H9 (cell line): Measurements from ENCODE around the gene ABR. TPM values are rescaled to one million over a fixed set of nuclear protein-coding genes. Genes with fewer than 3 reads are reported as not detected.

Source experiments
- DNase-seq: peaks from one replicate; pipeline ENCODE4 v3.0.0-alpha.2; 2017
- H2AFZ ChIP-seq: one replicate; pipeline ENCODE4 v1.6.1; 2013; ENCODE audit warnings: mild to moderate bottlenecking, low read length, control low read depth, moderate library complexity
- H2AK5ac ChIP-seq: 2 replicates; pipeline ENCODE4 v1.6.1; 2013; ENCODE audit warnings: low read length, control low read depth, mixed read lengths; ENCODE audit not compliant: insufficient read length
- H2BK120ac ChIP-seq: one replicate; pipeline ENCODE4 v1.6.1; 2013; ENCODE audit warnings: low read depth, mild to moderate bottlenecking, low read length, control low read depth, inconsistent platforms; ENCODE audit not compliant: poor library complexity, severe bottlenecking
- H2BK12ac ChIP-seq: 2 replicates; pipeline ENCODE4 v1.6.1; 2013; ENCODE audit warnings: low read length, control low read depth, mixed read lengths, low read depth; ENCODE audit not compliant: insufficient read length
- H2BK15ac ChIP-seq: 2 replicates; pipeline ENCODE4 v1.6.1; 2013; ENCODE audit warnings: low read depth, low read length, control low read depth
- H2BK20ac ChIP-seq: one replicate; pipeline ENCODE4 v1.6.1; 2013; ENCODE audit warnings: low read depth, mild to moderate bottlenecking, low read length, control low read depth, inconsistent platforms; ENCODE audit not compliant: poor library complexity, severe bottlenecking
- H2BK5ac ChIP-seq: 2 replicates; pipeline ENCODE4 v1.6.1; 2013; ENCODE audit warnings: low read length, control low read depth, mixed read lengths; ENCODE audit not compliant: insufficient read length
- H3K14ac ChIP-seq: 2 replicates; pipeline ENCODE4 v1.6.1; 2013; ENCODE audit warnings: low read length, control low read depth; ENCODE audit not compliant: insufficient read depth
- H3K18ac ChIP-seq: 2 replicates; pipeline ENCODE4 v1.6.1; 2013; ENCODE audit warnings: low read depth, mild to moderate bottlenecking, mixed read lengths, low read length, control low read depth; ENCODE audit not compliant: insufficient read length
- H3K23ac ChIP-seq: 2 replicates; pipeline ENCODE4 v1.6.1; 2013; ENCODE audit warnings: low read length, control low read depth, mixed read lengths, low read depth; ENCODE audit not compliant: insufficient read length
- H3K23me2 ChIP-seq: 2 replicates; pipeline ENCODE4 v1.6.1; 2013; ENCODE audit warnings: low read depth, mild to moderate bottlenecking, mixed read lengths, low read length, control low read depth; ENCODE audit not compliant: insufficient read length, poor library complexity, severe bottlenecking
- H3K27ac ChIP-seq: 2 replicates; pipeline ENCODE4 v1.5.1; 2013; ENCODE audit warnings: low read length, control low read depth, mixed read lengths, low read depth; ENCODE audit not compliant: insufficient read length
- H3K27me3 ChIP-seq: 2 replicates; pipeline ENCODE4 v1.6.1; 2013; ENCODE audit warnings: low read length, control low read depth, inconsistent platforms; ENCODE audit not compliant: insufficient read depth
- H3K4ac ChIP-seq: 2 replicates; pipeline ENCODE4 v1.6.1; 2013; ENCODE audit warnings: low read depth, mild to moderate bottlenecking, control low read depth, inconsistent platforms, low read length, moderate library complexity
- H3K4me1 ChIP-seq: 2 replicates; pipeline ENCODE4 v1.6.1; 2013; ENCODE audit warnings: low read length, control low read depth, inconsistent platforms; ENCODE audit not compliant: insufficient read depth
- H3K4me2 ChIP-seq: 2 replicates; pipeline ENCODE4 v1.6.1; 2013; ENCODE audit warnings: low read length, control low read depth, mixed read lengths; ENCODE audit not compliant: insufficient read length, insufficient read depth
- H3K56ac ChIP-seq: 2 replicates; pipeline ENCODE4 v1.6.1; 2013; ENCODE audit warnings: low read depth, mild to moderate bottlenecking, mixed read lengths, low read length, control low read depth; ENCODE audit not compliant: insufficient read length
- H3K79me1 ChIP-seq: 2 replicates; pipeline ENCODE4 v1.6.1; 2013; ENCODE audit warnings: low read depth, mild to moderate bottlenecking, moderate library complexity, low read length, control low read depth, inconsistent platforms; ENCODE audit not compliant: insufficient read depth, poor library complexity, severe bottlenecking
- H3K79me2 ChIP-seq: 2 replicates; pipeline ENCODE4 v1.6.1; 2013; ENCODE audit warnings: low read length, control low read depth, inconsistent platforms; ENCODE audit not compliant: insufficient read depth
- H3K9ac ChIP-seq: 2 replicates; pipeline ENCODE4 v1.6.1; 2013; ENCODE audit warnings: low read length, control low read depth, mixed read lengths; ENCODE audit not compliant: insufficient read length; ENCODE audit errors: extremely low read depth
- H3K9me3 ChIP-seq: one replicate; pipeline ENCODE4 v1.6.1; 2013; ENCODE audit warnings: low read depth, low read length, inconsistent platforms; ENCODE audit not compliant: control insufficient read depth
- H3T11ph ChIP-seq: one replicate; pipeline ENCODE4 v1.6.1; 2013; ENCODE audit warnings: mild to moderate bottlenecking, low read length, control low read depth, inconsistent platforms
- H4K20me1 ChIP-seq: one replicate; pipeline ENCODE4 v1.6.1; 2013; ENCODE audit not compliant: control insufficient read depth, insufficient read length, insufficient read depth
- H4K5ac ChIP-seq: 2 replicates; pipeline ENCODE4 v1.6.1; 2013; ENCODE audit warnings: low read depth, mild to moderate bottlenecking, mixed read lengths, low read length, control low read depth; ENCODE audit not compliant: insufficient read length
- H4K8ac ChIP-seq: replicated peaks from 2 replicates; pipeline ENCODE4 v1.6.1; 2013; ENCODE audit warnings: low read length, control low read depth, mixed read lengths, low read depth; ENCODE audit not compliant: insufficient read length
- H4K91ac ChIP-seq: 2 replicates; pipeline ENCODE4 v1.6.1; 2013; ENCODE audit warnings: low read depth, mild to moderate bottlenecking, moderate library complexity, mixed read lengths, low read length, control low read depth; ENCODE audit not compliant: insufficient read length
- H3K27ac Mint-ChIP-seq, 3 experiments: 2 replicates in 2 of 3; 3 replicates in 1 of 3; pipeline ENCODE4 v1.8.0; 2020 to 2021; ENCODE audit warnings: mixed read lengths in 3 of 3, mild to moderate bottlenecking in 1 of 3, moderate library complexity in 1 of 3
- H3K27me3 Mint-ChIP-seq: 2 replicates; pipeline ENCODE4 v1.8.0; 2021; ENCODE audit warnings: low read depth, mild to moderate bottlenecking, moderate library complexity, mixed read lengths
- H3K36me3 Mint-ChIP-seq, 3 experiments: 2 replicates in 2 of 3; 3 replicates in 1 of 3; pipeline ENCODE4 v1.8.0; 2020 to 2021; ENCODE audit warnings: low read depth in 3 of 3, mixed read lengths in 3 of 3; ENCODE audit not compliant: insufficient read depth in 1 of 3
- H3K4me1 Mint-ChIP-seq, 2 experiments: 2 replicates each; pipeline ENCODE4 v1.8.0; 2020; ENCODE audit warnings: mixed read lengths in 2 of 2
- H3K4me3 Mint-ChIP-seq, 2 experiments: 2 replicates in 1 of 2; 3 replicates in 1 of 2; pipeline ENCODE4 v1.8.0; 2020 to 2021; ENCODE audit warnings: mild to moderate bottlenecking in 2 of 2, mixed read lengths in 2 of 2, moderate library complexity in 1 of 2
- H3K9me3 Mint-ChIP-seq, 2 experiments: 2 replicates in 1 of 2; 3 replicates in 1 of 2; pipeline ENCODE4 v1.8.0; 2020; ENCODE audit warnings: mild to moderate bottlenecking in 2 of 2, mixed read lengths in 2 of 2, moderate library complexity in 1 of 2
- WGBS: extraction: QIAGEN DNeasy Blood & Tissue Kit; methylation state at CpG from one replicate; pipeline ENCODE4 v1.1.7; 2013; ENCODE audit warnings: missing lambda C conversion rate, low lambda C conversion rate, mixed read lengths; ENCODE audit not compliant: insufficient read length; ENCODE audit errors: extremely low coverage; 5-methylcytosine and 5-hydroxymethylcytosine counted together
- total RNA-seq: library from RNA; stranded (reverse); gene quantifications from 2 replicates; pipeline ENCODE4 v1.2.1, GENCODE V29; 2021
- TF ChIP-seq, protein P1 (sequence below): fragments of 200-600 bp; sonication (generic); conservative IDR thresholded peaks from 3 replicates; pipeline ENCODE4 v1.8.0; 2021; ENCODE audit warnings: antibody characterized with exemption, mild to moderate bottlenecking

Gene ABR
- total RNA-seq, 1 experiment from 2014 or later: 34.7 TPM

DNA sequence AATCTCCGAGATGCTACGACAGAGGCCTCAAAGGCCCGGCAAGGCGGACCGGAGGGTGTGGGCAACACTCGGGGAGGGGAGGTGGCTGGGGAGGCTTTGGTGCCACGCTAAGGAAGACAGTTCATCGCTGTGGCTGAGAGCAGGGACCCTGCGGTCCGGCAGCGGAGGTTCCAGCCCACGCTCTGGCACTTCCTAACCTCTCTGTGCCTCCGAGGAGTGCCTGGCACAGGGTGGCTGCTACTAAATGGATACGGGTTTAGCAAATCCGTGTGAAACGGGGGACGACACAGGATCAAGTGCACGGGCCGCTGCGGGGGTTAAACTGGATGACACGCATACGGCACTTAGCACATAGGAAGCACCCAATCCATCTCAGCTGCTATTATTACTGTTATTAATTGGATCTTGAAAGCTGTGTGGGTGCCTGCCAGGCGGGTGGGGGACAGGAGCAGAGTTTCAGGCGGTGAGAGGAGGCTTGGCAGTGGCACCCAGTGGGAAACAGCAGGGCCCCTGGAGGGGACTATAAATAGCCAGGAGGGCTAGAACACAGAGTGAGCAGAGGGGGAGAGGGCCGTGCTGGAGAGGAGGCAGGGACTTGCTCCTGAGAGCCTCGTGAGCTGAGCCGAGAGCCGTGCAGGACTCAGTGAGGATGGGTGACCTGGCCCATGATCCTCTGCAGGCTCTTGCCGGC, 45.0 kb downstream of the ABR start:
- H3K36me3 Mint-ChIP-seq: peaks cover 2 to 4% (median 3%) of the 10 kb centered on the region in 3 experiments; a peak in 3 of 7 replicates
- no peak overlapping the region for H2BK15ac ChIP-seq
- no peak overlapping the region for H4K5ac ChIP-seq
- H3K9me3 ChIP-seq: no peaks in the 10 kb centered on the region
- DNase-seq: no peak
- peaks cover 13 to 21% of the 10 kb centered on the region in 2 experiments for H3K4me1 Mint-ChIP-seq
- H2BK20ac ChIP-seq: no peak overlapping the region
- no peak overlapping the region for H3K18ac ChIP-seq
- H3K27me3 ChIP-seq: no peaks in the 10 kb centered on the region
- no peak overlapping the region for H2BK12ac ChIP-seq
- WGBS: no CpG with 5 or more reads among the region's 29 CpGs
- H2AFZ ChIP-seq: no peak overlapping the region
- no peaks in the 10 kb centered on the region for H3K23me2 ChIP-seq
- no peak overlapping the region for H4K91ac ChIP-seq
- peaks cover 2% of the 10 kb centered on the region in 2 experiments; a peak in 4 of 5 replicates for H3K9me3 Mint-ChIP-seq
- peak overlapping the region in 1 of 3 experiments; percentile 90; a peak in 1 of 7 replicates for H3K27ac Mint-ChIP-seq
- no peaks in the 10 kb centered on the region for H3K79me1 ChIP-seq
- no peak overlapping the region for H2BK120ac ChIP-seq
- H3K56ac ChIP-seq: no peak overlapping the region
- no peak overlapping the region for H2BK5ac ChIP-seq
- H3K4ac ChIP-seq: no peak overlapping the region
- H3K23ac ChIP-seq: no peak overlapping the region
- no peaks in the 10 kb centered on the region for H3K79me2 ChIP-seq
- TF ChIP-seq, protein P1, sequence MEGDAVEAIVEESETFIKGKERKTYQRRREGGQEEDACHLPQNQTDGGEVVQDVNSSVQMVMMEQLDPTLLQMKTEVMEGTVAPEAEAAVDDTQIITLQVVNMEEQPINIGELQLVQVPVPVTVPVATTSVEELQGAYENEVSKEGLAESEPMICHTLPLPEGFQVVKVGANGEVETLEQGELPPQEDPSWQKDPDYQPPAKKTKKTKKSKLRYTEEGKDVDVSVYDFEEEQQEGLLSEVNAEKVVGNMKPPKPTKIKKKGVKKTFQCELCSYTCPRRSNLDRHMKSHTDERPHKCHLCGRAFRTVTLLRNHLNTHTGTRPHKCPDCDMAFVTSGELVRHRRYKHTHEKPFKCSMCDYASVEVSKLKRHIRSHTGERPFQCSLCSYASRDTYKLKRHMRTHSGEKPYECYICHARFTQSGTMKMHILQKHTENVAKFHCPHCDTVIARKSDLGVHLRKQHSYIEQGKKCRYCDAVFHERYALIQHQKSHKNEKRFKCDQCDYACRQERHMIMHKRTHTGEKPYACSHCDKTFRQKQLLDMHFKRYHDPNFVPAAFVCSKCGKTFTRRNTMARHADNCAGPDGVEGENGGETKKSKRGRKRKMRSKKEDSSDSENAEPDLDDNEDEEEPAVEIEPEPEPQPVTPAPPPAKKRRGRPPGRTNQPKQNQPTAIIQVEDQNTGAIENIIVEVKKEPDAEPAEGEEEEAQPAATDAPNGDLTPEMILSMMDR: no peak
- no peaks in the 10 kb centered on the region for H3K4me1 ChIP-seq
- no peak overlapping the region for H2AK5ac ChIP-seq
- H4K8ac ChIP-seq: no peak overlapping the region
- no peak overlapping the region for H3T11ph ChIP-seq
- H3K14ac ChIP-seq: no peak overlapping the region
- no peaks in the 10 kb centered on the region for H4K20me1 ChIP-seq
- no peak overlapping the region for H3K4me3 Mint-ChIP-seq
- H3K4me2 ChIP-seq: no peak overlapping the region
- H3K27me3 Mint-ChIP-seq: peaks cover 4% of the 10 kb centered on the region
- no peak overlapping the region for H3K27ac ChIP-seq
- no peak overlapping the region for H3K9ac ChIP-seq
